Stimulated activated CD4-positive, alpha-beta T cell treated with anti-CD3 and anti-CD28 coated beads, Interleukin-2, amount 100 ng/mL, for 24 hours (primary cell): Measurements from ENCODE around the gene LHX5.

Experiments used
- DNase-seq, 2 donors: peaks; one replicate each; pipeline ENCODE4 v3.0.0-alpha.2; 2020

Gene LHX5

GRCh38 chr12:113438523-113439300 is 33.0 kb downstream of the LHX5 start:
- no peak for DNase-seq

GRCh38 chr12:113437729-113438100 is 34.0 kb downstream of the LHX5 start:
- DNase-seq = no peak

GRCh38 chr12:113436993-113437728 is 34.5 kb downstream of the LHX5 start:
- no peak for DNase-seq

GRCh38 chr12:113436586-113436985 is 35.1 kb downstream of the LHX5 start:
- no peak for DNase-seq

- no peak for DNase-seq
Measured at GRCh38 chr12:113435367-113435766, 36.3 kb downstream of the LHX5 start.

- no peak for DNase-seq
Measured at GRCh38 chr12:113432986-113433385, 38.7 kb downstream of the LHX5 start.

- DNase-seq = no peak
Measured at GRCh38 chr12:113428482-113428881, 43.2 kb downstream of the LHX5 start.

GRCh38 chr12:113427882-113428281 is 43.8 kb downstream of the LHX5 start:
- no peak for DNase-seq

GRCh38 chr12:113425960-113426453 is 45.7 kb downstream of the LHX5 start:
- no peak for DNase-seq

GRCh38 chr12:113424915-113425823 is 46.5 kb downstream of the LHX5 start:
- DNase-seq = peak; percentile 66 to 67

GRCh38 chr12:113424456-113424855 is 47.2 kb downstream of the LHX5 start:
- DNase-seq = no peak

- no peak for DNase-seq
Measured at GRCh38 chr12:113422886-113423669, 48.6 kb downstream of the LHX5 start.

- peak in 1 of 2 donors; percentile 31 for DNase-seq
Measured at GRCh38 chr12:113422030-113422885, 49.4 kb downstream of the LHX5 start, which contains the start of gene SDSL. TSS of gene SDSL (plus strand) at chr12:113422380. CDS start at chr12:113427983, 5,603 bp downstream.

GRCh38 chr12:113420996-113421595 is 50.6 kb downstream of the LHX5 start:
- DNase-seq = no peak

GRCh38 chr12:113418213-113418879 is 53.3 kb downstream of the LHX5 start:
- DNase-seq = no peak

- DNase-seq = no peak
Measured at GRCh38 chr12:113416091-113416754, 55.4 kb downstream of the LHX5 start.

GRCh38 chr12:113414519-113415038 is 57.1 kb downstream of the LHX5 start:
- DNase-seq = no peak

- DNase-seq = no peak
Measured at GRCh38 chr12:113413488-113413939, 58.2 kb downstream of the LHX5 start.
